HFFc6 (cell line): ENCODE measurements around the gene ARAP3. TPM values are rescaled to one million over a fixed set of nuclear protein-coding genes. Genes with fewer than 3 reads are reported as not detected.

Source experiments
- DNase-seq: peaks from one replicate; pipeline ENCODE4 v3.0.0-alpha.2; 2018
- H3K27ac Mint-ChIP-seq: 2 replicates; pipeline ENCODE4 v1.8.0; 2020; ENCODE audit warnings: mild to moderate bottlenecking, mixed read lengths
- H3K27me3 Mint-ChIP-seq: 2 replicates; pipeline ENCODE4 v1.8.0; 2021; ENCODE audit warnings: mild to moderate bottlenecking, moderate library complexity, mixed read lengths; ENCODE audit not compliant: insufficient read depth
- H3K36me3 Mint-ChIP-seq: 2 replicates; pipeline ENCODE4 v1.8.0; 2021; ENCODE audit warnings: low read depth, mixed read lengths
- H3K4me1 Mint-ChIP-seq: 2 replicates; pipeline ENCODE4 v1.8.0; 2020; ENCODE audit warnings: low read depth, mixed read lengths
- H3K4me3 Mint-ChIP-seq: 2 replicates; pipeline ENCODE4 v1.8.0; 2020; ENCODE audit warnings: mild to moderate bottlenecking, moderate library complexity, mixed read lengths
- H3K9me3 Mint-ChIP-seq: 2 replicates; pipeline ENCODE4 v1.8.0; 2020; ENCODE audit warnings: mild to moderate bottlenecking, mixed read lengths
- CTCF ChIP-seq: fragments of 200-600 bp; sonication (generic); IDR thresholded peaks from 2 replicates; pipeline ENCODE4 v1.5.0; 2021; ENCODE audit warnings: antibody characterized with exemption, mild to moderate bottlenecking
- total RNA-seq, 6 experiments: library from RNA; stranded (reverse); fragmentation: NEBNext Ultra II Directional; extraction: Animal tissue kit (Norgen Biotek cat#: 25700); gene quantifications; 2 replicates in 1 of 6; 3 replicates in 5 of 6; pipeline ENCODE4 v1.2.3, GENCODE V29; 2021

The ARAP3 gene
- total RNA-seq, 6 experiments from 2014 or later: 9.0 to 14.7 (median 13.2) TPM

- Mint-ChIP-seq H3K27me3 (peaks cover 3% of the 10 kb centered on the region), H3K36me3 (peaks cover 17% of the 10 kb centered on the region), H3K9me3 (no peaks in the 10 kb centered on the region), H3K4me3 (no peak overlapping the region), H3K4me1 (0 out of 2 replicates have a peak, but pooled peaks cover 2% of the 10 kb centered on the region), H3K27ac (no peak overlapping the region)
- TF ChIP-seq CTCF: no peak
- DNase-seq: no peak
Observed at GRCh38 chr5:141672841-141673813, 8.9 kb downstream of the ARAP3 start.

- Mint-ChIP-seq H3K9me3 (no peaks in the 10 kb centered on the region), H3K36me3 (peaks cover 12% of the 10 kb centered on the region; the same call in 1 of the 2 replicates), H3K4me3 (no peak overlapping the region), H3K27me3 (peaks cover 3% of the 10 kb centered on the region; the same call in 1 of the 2 replicates), H3K27ac (no peak overlapping the region), H3K4me1 (no peaks in the 10 kb centered on the region)
- no peak for DNase-seq
- no peak for TF ChIP-seq CTCF
Observed at GRCh38 chr5:141672071-141672840, 9.8 kb downstream of the ARAP3 start.

GRCh38 chr5:141669520-141669919 is 12.5 kb downstream of the ARAP3 start:
- peaks cover 3% of the 10 kb centered on the region; the same call in 1 of the 2 replicates for H3K27me3 Mint-ChIP-seq
- 0 out of 2 replicates have a peak, but pooled peaks cover 5% of the 10 kb centered on the region for H3K36me3 Mint-ChIP-seq
- TF ChIP-seq CTCF: peak; percentile 39; the same call in 1 of the 2 replicates
- no peak overlapping the region for H3K4me3 Mint-ChIP-seq
- 0 out of 2 replicates have a peak overlapping the region, but pooled peaks have one; percentile 5 for H3K27ac Mint-ChIP-seq
- no peaks in the 10 kb centered on the region for H3K9me3 Mint-ChIP-seq
- no peaks in the 10 kb centered on the region for H3K4me1 Mint-ChIP-seq
- no peak for DNase-seq

- DNase-seq: no peak
- H3K27ac Mint-ChIP-seq: no peak overlapping the region
- H3K9me3 Mint-ChIP-seq: no peaks in the 10 kb centered on the region
- peaks cover 3% of the 10 kb centered on the region; the same call in 1 of the 2 replicates for H3K27me3 Mint-ChIP-seq
- H3K36me3 Mint-ChIP-seq: 0 out of 2 replicates have a peak, but pooled peaks cover 5% of the 10 kb centered on the region
- H3K4me3 Mint-ChIP-seq: no peak overlapping the region
- no peaks in the 10 kb centered on the region for H3K4me1 Mint-ChIP-seq
- no peak for TF ChIP-seq CTCF
Observed at GRCh38 chr5:141668601-141669265, 13.3 kb downstream of the ARAP3 start.
